HEK293T (cell line): ENCODE results near the gene AGBL4.

Experiments used
- ARNT ChIP-seq: fragments of 450-650 bp; IDR thresholded peaks from 2 replicates; pipeline ENCODE4 v1.6.1; 2017; ENCODE audit warnings: mild to moderate bottlenecking
- BHLHE40 ChIP-seq: fragments of 450-650 bp; IDR thresholded peaks from 2 replicates; pipeline ENCODE4 v1.6.1; 2016; ENCODE audit warnings: mild to moderate bottlenecking, moderate library complexity, borderline replicate concordance
- ELF4 ChIP-seq: fragments of 450-650 bp; IDR thresholded peaks from 2 replicates; pipeline ENCODE4 v1.6.1; 2017; ENCODE audit warnings: antibody characterized with exemption
- FOXK2 ChIP-seq: fragments of 450-650 bp; IDR thresholded peaks from 2 replicates; pipeline ENCODE4 v1.6.1; 2016; ENCODE audit warnings: mild to moderate bottlenecking
- FOXM1 ChIP-seq: fragments of 450-650 bp; IDR thresholded peaks from 2 replicates; pipeline ENCODE4 v1.6.1; 2017; ENCODE audit warnings: mild to moderate bottlenecking, borderline replicate concordance
- HDGF ChIP-seq: fragments of 450-650 bp; IDR thresholded peaks from 2 replicates; pipeline ENCODE4 v1.6.1; 2017; ENCODE audit warnings: antibody characterized with exemption, borderline replicate concordance
- LEF1 ChIP-seq: fragments of 450-650 bp; IDR thresholded peaks from 2 replicates; pipeline ENCODE4 v1.6.1; 2017; ENCODE audit warnings: mild to moderate bottlenecking, borderline replicate concordance
- NFRKB ChIP-seq: fragments of 450-650 bp; IDR thresholded peaks from 2 replicates; pipeline ENCODE4 v1.6.1; 2016; ENCODE audit warnings: mild to moderate bottlenecking, moderate library complexity
- SP1 ChIP-seq: fragments of 450-650 bp; IDR thresholded peaks from 2 replicates; pipeline ENCODE4 v1.6.1; 2017
- TARDBP ChIP-seq: fragments of 450-650 bp; IDR thresholded peaks from 2 replicates; pipeline ENCODE4 v1.6.1; 2016
- ZNF384 ChIP-seq: fragments of 450-650 bp; IDR thresholded peaks from 2 replicates; pipeline ENCODE4 v1.6.1; 2016

DNA sequence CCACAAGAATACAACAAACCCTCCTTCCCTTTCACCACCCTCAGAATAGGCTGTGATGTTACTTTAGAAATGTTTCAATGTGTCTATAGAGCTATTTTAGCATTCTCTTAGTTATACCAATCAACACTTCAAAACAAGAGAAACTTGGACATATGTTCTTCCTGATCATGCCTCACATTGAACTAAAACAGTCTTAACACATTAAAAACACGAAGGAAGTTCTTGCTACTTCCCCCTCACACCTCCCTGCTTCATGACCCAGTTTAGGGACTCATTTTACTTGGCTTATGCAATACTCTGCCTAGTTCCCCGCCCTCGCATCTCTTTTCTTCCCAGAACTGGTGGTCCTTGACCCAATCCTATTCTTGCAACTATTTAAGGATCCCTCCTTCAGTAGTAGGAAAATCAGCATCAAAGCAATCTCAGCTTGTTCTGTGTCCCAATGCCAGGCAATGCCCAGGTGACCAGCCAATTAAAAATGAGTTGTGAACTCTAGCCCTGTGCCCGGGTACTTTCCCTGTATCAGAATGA, 838.2 kb downstream of the AGBL4 start:
- TF ChIP-seq ARNT, result no peak
- TF ChIP-seq FOXM1, result no peak
- TF ChIP-seq FOXK2, result no peak
- no peak for TF ChIP-seq BHLHE40
- TF ChIP-seq ELF4, result no peak
- TF ChIP-seq LEF1, result no peak
- TF ChIP-seq HDGF, result no peak
- no peak for TF ChIP-seq NFRKB
- no peak for TF ChIP-seq ZNF384
- no peak for TF ChIP-seq SP1
- no peak for TF ChIP-seq TARDBP
